Ecto neural progenitor cell (in vitro differentiated cells): ENCODE data around the gene FOCAD.
"Not testable (repeated sequence)": the region's sequence is repeated elsewhere in the genome, so short reads cannot be mapped to it uniquely, and the experiment has no call there.

Experiments used
- DNase-seq: peaks from one replicate; pipeline ENCODE4 v3.0.0-alpha.2; 2018; ENCODE audit warnings: low spot score

Gene FOCAD

GRCh38 chr9:20974191-20974938, 290.3 kb downstream of the FOCAD start:
- not testable (repeated sequence) for DNase-seq

- DNase-seq = no peak
Observed at GRCh38 chr9:20978249-20978648, 294.2 kb downstream of the FOCAD start.

GRCh38 chr9:20980832-20981455, 296.9 kb downstream of the FOCAD start:
- DNase-seq = no peak

DNA sequence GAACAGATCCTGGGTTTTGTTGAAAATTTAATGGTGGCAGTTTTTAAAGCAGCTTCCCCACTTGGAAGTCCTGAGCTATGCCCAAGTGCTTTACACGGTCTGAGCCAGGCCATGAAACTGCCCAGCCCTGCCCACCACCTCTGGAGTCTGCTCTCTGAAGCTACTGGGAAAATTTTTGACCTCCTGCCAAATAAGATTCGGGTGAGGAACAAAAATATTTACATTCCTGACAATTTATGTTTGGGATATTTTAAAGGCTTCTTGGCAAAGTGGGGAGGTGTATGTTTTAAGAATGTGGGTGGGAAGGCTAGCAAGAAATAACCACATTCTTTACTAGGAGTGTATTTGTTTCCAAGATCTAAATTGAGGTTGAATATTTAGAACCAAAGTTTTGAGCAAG, 297.4 kb downstream of the FOCAD start:
- DNase-seq = no peak

DNA sequence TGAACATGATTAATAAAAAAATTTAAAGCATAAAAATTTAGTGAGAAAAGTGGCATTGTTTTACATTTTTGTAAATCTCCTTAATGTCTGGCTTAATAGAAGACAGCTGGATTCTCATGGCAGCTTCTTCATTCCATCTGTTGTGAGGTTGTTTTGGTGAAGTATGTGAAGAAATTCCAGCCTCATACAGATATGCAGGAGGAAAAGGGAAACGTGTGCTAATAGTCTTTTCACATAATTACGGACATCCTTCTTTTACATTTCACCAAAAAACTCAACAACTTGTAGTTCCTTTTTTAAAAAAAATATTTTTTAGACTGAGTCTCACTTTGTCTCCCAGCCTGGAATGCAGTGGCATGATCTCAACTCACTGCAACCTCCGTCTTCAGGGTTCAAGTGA, 300.4 kb downstream of the FOCAD start:
- no peak for DNase-seq

- DNase-seq = no peak
Observed at GRCh38 chr9:20985851-20986600, 302.0 kb downstream of the FOCAD start.

- DNase-seq = no peak
Observed at GRCh38 chr9:20987521-20987920, 303.5 kb downstream of the FOCAD start.

DNA sequence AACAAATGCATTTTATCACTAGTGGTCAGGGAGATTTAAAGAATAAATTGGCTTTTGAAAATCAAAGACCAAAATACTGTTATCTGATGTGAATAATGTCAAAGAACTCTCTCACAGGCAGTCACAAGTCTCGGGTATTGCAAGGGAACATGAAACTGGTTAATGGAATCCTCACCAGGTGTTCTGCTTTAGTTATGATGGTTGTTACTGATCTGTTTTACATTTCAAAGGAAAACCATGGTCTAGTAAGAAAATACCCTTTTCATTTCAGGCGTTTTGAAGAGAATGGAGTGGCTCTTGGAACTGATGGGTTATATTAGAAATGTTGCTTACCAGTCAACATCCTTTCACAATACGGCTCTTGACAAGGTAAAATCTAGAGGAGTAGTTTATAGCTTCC, 304.0 kb downstream of the FOCAD start:
- no peak for DNase-seq

DNA sequence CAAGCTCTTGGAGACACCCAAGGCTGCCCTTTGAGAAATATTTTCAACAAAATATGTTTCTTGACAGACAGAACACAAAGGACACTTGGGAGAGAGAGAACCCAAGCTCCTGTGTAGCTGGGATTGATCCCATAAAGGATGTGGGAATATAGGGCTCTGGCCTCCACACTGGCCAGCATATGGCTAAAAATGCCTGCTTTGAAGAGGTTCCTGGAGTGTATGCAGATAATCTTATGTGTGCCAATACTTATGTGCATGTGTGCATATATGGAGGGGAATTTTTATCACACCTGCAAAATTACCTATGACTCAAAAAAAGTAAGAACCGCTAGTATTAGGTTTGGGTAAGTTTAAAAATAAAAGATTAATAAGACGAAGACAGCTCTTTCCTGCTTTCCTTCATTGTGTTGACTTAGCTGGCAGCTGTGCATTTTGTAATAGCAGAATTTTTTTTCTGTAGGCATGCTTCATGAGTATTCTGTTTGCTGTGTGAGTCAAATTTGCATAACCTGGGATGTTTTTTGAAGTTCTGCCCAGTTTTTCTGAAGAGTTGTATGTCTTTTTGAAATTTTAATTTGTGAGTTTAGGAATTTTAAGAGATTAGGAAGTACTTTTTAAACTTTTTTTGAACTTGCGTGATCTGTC, 304.7 kb downstream of the FOCAD start:
- DNase-seq = no peak

DNA sequence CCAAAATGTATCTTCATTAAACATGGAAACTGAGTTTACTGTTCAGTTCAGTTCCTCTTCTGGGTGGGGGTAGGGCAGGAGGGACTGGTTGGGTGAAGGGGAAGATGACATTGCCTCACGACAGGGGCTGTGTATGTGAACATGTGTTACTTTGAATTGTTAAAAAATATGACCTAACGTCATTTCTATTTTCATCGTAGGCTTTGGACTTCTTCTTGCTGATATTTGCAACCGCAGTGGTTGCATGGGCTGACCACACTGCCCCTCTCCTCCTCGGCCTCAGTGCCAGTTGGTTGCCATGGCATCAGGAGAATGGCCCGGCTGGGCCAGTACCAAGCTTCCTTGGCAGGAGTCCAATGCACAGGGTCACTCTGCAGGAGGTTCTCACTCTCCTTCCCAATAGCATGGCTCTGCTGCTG, 305.9 kb downstream of the FOCAD start:
- DNase-seq = no peak

DNA sequence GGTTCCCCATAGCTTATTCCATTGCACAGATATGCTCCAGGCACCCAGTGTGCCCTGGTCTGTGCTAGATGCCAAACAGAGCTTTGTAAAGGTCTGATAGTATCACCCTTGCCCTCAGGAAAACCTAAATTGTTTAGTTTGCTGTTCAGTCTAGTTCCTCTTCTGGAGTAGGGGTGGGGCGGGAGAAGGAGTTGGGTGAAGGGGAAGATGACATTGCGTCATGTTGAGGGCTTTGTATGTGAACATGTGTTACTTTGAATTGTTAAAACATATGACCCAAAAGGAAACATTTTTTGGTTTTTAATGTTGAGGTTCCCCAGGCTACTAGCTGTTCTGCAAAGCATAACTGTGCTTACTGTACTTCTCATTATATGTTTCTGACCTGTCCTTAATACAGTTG, 306.8 kb downstream of the FOCAD start:
- DNase-seq = no peak

DNA sequence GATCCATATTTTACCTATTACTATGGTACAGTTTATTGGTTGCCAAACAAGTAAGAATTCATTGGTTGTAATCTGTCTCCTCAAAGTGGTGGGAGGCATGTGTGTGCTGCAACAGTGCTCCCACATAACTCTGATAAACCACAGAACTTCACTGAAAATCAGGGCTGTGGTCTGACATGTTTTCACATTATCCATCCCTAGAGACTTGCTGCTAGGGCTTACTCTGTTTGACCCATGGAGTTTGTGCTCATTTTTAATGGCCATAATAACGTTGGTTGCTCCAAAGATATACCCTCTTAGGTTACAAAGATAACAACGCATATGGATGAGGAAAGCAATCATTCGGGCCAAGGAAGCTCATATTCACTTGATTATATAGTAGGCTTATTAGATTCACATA, 310.4 kb downstream of the FOCAD start:
- DNase-seq = no peak

- no peak for DNase-seq
Observed at GRCh38 chr9:20995616-20996015, 311.6 kb downstream of the FOCAD start.

DNA sequence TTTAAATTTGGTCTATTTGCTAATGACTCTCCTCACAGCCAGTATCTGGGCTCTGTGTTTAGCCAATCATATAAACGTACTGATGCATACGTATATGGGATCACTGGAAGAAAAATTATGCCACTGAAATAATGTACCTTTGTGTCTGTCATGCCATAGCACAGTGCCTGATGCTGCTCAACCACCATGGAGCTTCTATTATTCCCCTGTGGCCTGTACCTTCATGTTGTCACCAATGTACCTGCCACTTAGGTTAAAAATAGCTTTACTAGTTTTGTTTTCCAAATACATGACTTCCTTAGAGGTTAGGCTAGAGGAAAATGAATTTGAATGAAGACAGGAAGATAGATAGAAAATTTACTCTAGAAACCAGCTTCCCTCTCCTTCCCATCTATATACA, 312.8 kb downstream of the FOCAD start:
- DNase-seq = no peak

DNA sequence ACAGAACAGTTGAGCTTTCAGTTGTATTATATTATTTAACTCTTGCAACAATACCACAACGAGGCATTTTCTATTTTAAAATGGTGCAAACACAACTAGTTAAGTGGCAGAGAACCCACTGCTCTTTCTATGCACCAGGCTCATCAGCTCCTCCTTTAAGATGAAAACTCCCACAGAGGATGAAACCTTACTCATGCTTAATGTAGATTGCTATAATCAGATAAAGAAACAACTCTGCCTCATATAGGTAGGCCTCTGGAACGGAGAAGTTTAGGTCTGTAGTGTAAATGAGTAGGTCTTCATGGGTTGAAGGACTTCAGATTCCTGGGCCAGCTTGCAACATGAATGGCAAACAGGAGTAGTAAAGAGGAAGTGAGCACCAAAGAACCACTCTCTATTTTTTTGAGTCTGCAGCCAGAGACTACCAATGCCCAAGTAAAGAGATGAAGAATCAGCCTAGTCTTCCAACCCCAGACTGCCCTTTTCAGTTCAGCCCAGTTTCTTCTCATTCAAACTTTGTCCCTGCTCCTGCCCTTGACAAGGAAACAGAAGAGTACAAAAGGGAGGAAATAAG, 313.5 kb downstream of the FOCAD start:
- DNase-seq = no peak

DNA sequence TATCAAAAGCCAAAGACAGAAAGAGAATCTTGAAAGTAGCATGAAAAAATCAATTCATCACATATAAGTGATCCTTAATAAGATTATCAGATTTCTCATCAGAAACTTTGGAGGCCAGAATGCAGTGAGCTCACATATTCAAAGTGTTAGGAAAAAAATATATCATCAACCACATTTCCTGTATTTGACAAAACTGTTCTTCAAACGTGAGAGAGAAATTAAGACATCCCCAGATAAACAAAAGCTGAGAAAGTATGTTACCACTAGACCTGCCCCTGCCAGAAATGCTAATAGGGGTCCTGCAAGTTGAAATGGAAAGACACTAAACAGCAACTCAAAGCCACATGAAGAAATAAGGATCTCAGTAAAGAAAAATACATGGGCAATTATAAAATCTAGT, 317.5 kb downstream of the FOCAD start:
- no peak for DNase-seq

GRCh38 chr9:21002040-21002439, 318.0 kb downstream of the FOCAD start:
- DNase-seq = no peak

DNA sequence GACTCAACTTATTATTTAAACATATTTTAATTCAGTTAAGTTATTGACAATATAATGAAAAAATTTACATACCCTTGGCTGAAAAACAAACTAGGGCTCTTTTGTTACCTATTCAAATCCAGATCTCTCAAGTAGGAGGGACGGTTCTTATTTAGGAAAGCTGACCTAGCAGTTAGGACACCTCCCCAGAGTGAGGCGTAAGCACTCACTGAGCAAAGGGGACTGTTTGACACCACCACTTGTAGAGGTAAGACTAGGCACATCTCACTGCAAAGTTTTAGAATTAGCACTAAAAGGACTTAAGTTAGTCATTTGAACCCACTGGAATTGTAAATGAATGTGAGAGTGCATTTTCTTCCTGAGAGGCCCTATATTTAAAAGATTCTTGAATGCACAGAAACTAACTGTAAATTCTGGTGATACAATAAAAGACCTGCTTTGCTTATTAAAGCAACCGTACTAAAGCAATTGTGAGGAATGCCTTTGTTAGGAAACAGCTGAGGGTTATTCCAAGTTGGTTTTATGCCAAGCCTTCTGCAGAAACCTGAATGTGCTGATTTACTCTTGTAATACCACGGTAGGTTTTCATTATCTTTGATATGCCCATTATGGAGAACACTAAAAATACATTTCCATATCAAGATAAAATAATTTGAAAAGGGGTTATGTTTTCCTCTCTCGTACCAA, 331.2 kb downstream of the FOCAD start:
- no peak for DNase-seq

- DNase-seq = no peak
Observed at GRCh38 chr9:21015995-21016394, 331.9 kb downstream of the FOCAD start.

- DNase-seq = no peak
Observed at GRCh38 chr9:21016701-21017491, 332.8 kb downstream of the FOCAD start.

DNA sequence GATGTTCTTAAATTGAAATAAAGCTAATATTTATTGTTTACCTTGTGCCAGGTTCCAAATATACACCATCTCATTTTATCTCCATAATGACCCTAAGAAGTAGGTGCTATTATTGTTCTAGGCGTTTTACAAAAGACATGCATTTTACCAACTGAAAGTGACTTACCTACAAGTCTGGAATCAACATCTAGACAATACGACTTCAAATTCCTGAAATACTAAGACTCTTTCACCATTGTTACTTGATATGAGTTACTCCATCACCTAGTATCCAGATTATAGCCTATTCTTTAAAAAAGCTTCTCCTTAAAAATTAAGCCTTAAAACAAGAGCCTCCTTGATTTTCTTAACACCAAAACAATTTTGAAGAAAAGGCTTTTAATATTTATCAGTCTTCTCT, 334.1 kb downstream of the FOCAD start:
- no peak for DNase-seq
